Measurements from ENCODE around the gene CRHR1.
A peak's percentile ranks its signal among the peaks of the same experiment; 100 is the strongest.

CRHR1 gene

DNA sequence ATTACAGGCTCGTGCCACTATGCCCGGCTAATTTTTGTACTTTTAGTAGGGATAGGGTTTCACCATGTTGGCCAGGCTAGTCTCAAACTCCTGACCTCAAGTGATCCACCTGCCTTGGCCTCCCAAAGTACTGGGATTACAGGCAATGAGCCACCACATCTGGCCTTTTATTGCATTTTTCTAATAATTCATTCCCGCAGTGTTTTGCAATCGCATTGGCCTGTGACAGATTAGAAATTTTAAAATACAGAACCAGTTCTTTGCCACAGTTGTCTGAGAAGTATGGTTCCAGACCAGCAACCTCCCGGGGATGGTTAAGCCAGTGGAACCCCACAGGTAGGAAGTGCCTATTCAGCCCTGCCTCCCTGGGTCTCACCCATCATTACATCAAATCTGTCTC, 3.2 kb upstream of the CRHR1 start:
- no peak for DNase-seq (ENCODE audit: low read depth)
- H3K4me3 ChIP-seq (ENCODE audit: low read depth, low read length) = no peak overlapping the region
- TF ChIP-seq, protein P1, sequence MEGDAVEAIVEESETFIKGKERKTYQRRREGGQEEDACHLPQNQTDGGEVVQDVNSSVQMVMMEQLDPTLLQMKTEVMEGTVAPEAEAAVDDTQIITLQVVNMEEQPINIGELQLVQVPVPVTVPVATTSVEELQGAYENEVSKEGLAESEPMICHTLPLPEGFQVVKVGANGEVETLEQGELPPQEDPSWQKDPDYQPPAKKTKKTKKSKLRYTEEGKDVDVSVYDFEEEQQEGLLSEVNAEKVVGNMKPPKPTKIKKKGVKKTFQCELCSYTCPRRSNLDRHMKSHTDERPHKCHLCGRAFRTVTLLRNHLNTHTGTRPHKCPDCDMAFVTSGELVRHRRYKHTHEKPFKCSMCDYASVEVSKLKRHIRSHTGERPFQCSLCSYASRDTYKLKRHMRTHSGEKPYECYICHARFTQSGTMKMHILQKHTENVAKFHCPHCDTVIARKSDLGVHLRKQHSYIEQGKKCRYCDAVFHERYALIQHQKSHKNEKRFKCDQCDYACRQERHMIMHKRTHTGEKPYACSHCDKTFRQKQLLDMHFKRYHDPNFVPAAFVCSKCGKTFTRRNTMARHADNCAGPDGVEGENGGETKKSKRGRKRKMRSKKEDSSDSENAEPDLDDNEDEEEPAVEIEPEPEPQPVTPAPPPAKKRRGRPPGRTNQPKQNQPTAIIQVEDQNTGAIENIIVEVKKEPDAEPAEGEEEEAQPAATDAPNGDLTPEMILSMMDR (IDR thresholded peaks at IDR 0.05; ENCODE audit: low read depth, low read length, missing control alignments) = no peak

DNA sequence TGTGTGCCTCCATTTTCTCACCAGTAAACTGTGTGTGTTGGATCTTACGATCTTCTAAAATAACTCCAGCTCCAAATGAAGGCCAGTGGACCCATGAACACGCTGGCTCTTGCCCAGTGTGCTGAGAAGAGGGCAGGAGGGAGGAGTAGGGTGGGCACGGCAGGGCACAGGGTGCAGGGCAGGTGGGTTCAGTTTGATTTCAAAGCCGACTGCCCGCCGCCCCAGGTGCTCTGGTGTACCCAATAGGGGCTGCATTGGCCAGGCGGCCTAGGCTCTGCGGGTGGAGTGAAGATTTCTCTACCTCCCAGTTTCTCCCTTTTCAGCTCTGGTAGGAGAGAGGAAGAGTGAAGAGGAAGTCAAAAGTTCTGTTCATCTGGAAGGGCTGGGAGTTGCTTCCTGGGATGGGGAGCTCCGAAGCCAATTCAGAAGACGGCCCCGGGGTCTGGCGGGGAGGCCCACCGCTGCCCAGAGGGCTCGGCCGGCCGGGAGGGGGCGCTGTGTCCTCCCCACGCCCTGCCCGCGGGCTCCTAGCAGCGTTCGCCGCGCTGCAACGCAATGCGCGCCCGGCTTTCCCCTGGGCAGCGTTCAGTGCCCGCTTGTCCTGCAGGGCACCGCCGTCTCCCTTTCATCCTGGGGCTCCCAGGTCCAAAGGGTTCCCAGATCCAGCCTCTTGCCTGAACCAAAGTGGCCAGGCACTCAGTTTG, 1.1 kb upstream of the CRHR1 start:
- TF ChIP-seq, protein P1 (IDR thresholded peaks at IDR 0.05; ENCODE audit: low read depth, low read length, missing control alignments) = peak; percentile 41
- no peak overlapping the region for H3K4me3 ChIP-seq (ENCODE audit: low read depth, low read length)
- no peak for DNase-seq (ENCODE audit: low read depth)

DNA sequence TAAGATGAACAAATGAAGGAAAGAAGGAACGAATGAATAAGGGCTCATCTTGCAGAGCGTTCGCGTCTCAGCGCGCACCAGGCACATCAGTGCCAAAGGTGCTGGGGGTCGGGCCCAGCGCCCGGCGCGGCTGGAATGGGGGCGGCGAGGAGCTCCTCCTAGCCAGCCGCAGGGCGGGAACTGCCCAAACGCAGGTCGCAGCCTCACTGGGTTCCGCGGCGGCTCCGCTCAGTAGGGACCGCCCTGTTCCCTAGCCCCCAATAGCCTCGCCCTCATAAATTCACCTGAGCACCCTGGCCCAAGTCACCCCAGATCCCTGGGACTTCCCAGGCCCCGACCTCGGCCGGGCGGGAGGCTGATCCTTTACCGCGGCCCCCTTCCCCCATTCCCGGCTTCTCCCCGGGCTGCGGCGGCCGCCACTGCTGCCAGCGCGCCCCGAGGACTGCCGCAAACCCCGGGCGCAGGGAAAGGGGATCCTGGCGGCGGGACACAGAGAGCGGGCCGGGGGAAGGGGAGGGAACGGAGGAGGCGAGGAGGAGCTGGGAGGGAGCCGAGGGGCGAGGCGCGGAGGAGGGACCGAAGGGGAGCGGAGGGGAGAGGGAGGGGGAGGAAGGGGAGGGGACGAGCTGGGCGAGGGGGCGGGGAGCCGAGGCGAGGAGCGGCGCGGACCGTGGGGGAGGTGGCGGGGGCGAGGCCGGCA, 377 bp upstream of the CRHR1 start:
- TF ChIP-seq, protein P1 (IDR thresholded peaks at IDR 0.05; ENCODE audit: low read depth, low read length, missing control alignments) = no peak
- no peak overlapping the region for H3K4me3 ChIP-seq (ENCODE audit: low read depth, low read length)
- no peak for DNase-seq (ENCODE audit: low read depth)

DNA sequence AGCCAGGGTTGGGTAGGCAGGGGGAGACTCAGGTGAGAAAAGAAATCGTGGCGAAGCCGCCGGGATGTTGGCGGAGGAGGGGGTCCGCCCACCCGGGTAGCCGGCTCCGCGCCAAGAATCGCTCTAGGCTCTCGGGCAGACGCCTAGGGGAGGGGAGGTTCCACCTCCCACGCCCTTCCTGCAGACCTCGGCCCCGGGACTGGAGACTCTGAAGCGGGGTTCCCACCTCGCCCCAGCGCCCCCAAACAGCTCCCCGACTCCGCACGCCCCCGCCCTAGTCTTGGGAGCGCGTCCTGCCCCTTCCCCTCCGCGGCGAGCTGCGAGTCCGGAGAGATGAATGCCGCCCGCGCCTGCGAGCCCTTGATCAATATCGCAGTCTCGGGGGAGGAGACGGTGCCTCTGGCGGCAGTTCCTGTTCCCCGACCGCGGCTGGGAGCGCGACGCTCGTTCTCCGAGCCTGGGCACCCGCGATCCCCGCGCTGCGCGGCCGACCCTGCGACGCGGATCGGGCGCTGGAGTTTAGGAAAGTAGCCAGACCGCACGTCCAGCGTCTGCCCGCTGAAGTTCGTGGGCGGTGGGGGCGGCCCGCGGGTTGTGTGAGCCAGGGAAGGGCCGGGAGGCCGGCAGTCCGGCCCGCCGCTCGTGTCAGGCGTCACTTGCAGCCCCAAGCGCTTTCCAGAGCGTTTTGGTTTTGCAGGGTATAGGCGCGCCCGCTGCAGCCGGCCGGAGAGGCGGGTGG, 790 bp downstream of the CRHR1 start:
- TF ChIP-seq, protein P1 (IDR thresholded peaks at IDR 0.05; ENCODE audit: low read depth, low read length, missing control alignments) = no peak
- no peak for DNase-seq (ENCODE audit: low read depth)
- H3K4me3 ChIP-seq (ENCODE audit: low read depth, low read length) = no peak overlapping the region

DNA sequence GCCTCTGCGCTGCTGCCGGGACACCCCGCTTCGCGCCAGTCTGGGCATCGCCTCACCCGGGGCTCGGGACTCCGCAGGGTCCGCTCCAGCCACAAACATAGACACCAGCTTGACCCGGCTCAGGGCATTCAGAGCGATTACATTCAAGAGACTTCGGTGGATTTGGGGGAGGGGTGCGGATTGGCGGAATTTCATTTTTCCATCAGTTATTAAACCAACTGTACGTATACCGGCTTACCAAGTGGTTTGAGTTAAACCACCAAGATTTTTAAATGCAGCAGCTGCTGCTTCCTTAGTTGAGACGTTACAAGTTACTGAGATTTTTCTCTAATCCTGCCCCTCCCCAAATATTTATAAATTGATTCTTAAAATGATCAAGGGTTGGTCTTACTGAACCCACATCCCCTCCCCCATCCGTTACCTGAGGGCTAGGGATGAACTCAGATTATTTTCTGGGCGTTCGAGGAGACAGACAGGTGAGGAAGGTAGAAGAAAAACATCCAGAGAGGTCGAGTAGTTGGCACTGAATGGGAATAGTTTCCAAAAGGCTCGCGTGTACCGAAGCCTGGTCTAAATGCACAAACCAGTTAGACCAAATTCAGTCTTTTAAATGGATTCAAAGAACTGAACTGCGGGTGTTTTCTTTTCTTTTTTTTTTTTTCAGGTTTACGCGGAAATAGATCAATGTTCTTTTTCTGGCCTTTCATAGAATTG, 1.5 kb downstream of the CRHR1 start:
- TF ChIP-seq, protein P1 (IDR thresholded peaks at IDR 0.05; ENCODE audit: low read depth, low read length, missing control alignments) = no peak
- DNase-seq (ENCODE audit: low read depth) = no peak
- H3K4me3 ChIP-seq (ENCODE audit: low read depth, low read length) = no peak overlapping the region

DNA sequence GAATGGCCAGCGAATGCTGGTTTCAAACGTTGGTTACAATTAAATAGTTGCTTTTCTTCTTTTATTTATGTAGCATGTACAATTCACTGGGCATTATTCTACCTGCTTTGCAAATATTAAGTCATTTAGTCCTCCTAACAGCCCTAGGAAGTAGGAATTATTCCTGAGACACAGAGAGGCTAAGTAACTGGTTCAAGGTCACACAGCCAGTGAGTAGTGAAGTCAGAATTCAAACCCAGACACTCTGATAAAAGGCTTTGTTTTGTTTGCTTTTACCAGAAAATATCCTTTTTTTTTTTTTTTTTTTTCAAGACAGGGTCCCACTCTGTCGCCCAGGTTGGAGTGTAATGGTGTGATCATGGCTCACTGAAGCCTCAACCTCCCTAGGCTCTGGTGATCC, 2.2 kb downstream of the CRHR1 start:
- DNase-seq (ENCODE audit: low read depth) = no peak
- TF ChIP-seq, protein P1 (IDR thresholded peaks at IDR 0.05; ENCODE audit: low read depth, low read length, missing control alignments) = no peak
- H3K4me3 ChIP-seq (ENCODE audit: low read depth, low read length) = no peak overlapping the region

Measured in GM12864 (cell line).